Endothelial cell of umbilical vein (primary cell): ENCODE data around the gene LRCH2.

Source experiments
- CTCF ChIP-seq, 2 donors: IDR thresholded peaks; 1 replicate in 1 of 2; 2 replicates in 1 of 2; pipeline ENCODE4 v1.5.1; 2011; ENCODE audit warnings: low read length in 2 of 2, mild to moderate bottlenecking in 2 of 2, moderate library complexity in 2 of 2, control low read depth in 1 of 2, inconsistent platforms in 1 of 2, low read depth in 1 of 2; ENCODE audit not compliant: insufficient read depth in 1 of 2; ENCODE audit errors: extremely low read depth in 1 of 2
- EZH2 ChIP-seq: IDR thresholded peaks from 2 replicates; pipeline ENCODE4 v1.6.1; 2012; ENCODE audit warnings: borderline replicate concordance, low read depth, mild to moderate bottlenecking, moderate library complexity, low read length, inconsistent platforms; ENCODE audit not compliant: severe bottlenecking
- POLR2A ChIP-seq: IDR thresholded peaks from 2 replicates; pipeline ENCODE4 v1.6.1; 2012; ENCODE audit warnings: low read depth, mild to moderate bottlenecking, control low read depth, low read length

GRCh38 chrX:115174548-115174947 is 59.3 kb downstream of the LRCH2 start:
- TF ChIP-seq CTCF (IDR thresholded peaks at IDR 0.05; ENCODE audit: extremely low read depth in 1 of 2, insufficient read depth in 1 of 2, low read depth in 1 of 2, low read length in 2 of 2): no peak
- no peak for TF ChIP-seq EZH2
- no peak for TF ChIP-seq POLR2A
